ENCODE results near the gene BRF1. TPM values are rescaled to one million over a fixed set of nuclear protein-coding genes. Genes with fewer than 3 reads are reported as not detected.
A peak's percentile ranks its signal among the peaks of the same experiment; 100 is the strongest.
"Not testable (repeated sequence)": the region's sequence is repeated elsewhere in the genome, so short reads cannot be mapped to it uniquely, and the experiment has no call there.

The BRF1 gene
- total RNA-seq, 6 experiments from 2014 or later = 13.1 to 17.8 (median 16.2) TPM

DNA sequence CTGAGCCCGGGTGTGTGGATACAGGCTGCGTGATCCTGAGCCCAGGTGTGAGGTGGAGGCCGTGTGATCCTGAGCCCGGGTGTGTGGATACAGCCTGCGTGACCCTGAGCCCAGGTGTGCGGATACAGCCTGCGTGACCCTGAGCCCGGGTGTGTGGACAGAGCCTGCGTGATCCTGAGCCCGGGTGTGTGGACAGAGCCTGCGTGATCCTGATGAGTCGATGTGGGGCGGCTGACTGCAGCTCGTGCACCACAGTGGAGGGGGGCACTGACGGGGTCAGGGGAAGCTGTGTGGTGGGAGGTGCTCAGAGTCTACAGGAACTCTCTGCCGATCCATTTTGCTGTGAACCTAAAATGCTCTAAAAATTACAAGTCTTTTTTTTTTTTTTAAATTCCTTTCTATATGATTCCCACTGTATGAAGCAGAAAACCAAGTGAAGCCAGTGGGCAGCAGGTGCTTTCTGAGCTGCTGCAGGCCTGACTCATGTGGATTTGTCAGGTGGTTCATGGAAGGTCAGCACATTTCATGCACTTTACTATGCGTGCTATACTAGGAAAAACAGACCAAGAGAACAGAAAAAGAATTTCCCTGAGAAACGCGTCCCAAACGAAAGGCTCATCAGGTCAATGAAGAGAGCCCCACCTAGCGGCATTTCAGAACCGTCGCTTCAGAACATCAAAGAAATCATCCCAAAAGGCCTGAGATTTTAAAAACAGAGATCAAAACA lies 19.3 kb downstream of the BRF1 start:
- Histone ChIP-seq H3K9me3 (no peaks in the 10 kb centered on the region), H3K4me1 (peaks cover 0 to 27% (median 8%) of the 10 kb centered on the region in 4 donors), H3K36me3 (no peaks in the 10 kb centered on the region), H3K27ac (no peak overlapping the region), H3K27me3 (no peaks in the 10 kb centered on the region), H3K4me3 (no peak overlapping the region)
- no peak for TF ChIP-seq POLR2A (IDR thresholded peaks at IDR 0.05)
- TF ChIP-seq, protein P1, sequence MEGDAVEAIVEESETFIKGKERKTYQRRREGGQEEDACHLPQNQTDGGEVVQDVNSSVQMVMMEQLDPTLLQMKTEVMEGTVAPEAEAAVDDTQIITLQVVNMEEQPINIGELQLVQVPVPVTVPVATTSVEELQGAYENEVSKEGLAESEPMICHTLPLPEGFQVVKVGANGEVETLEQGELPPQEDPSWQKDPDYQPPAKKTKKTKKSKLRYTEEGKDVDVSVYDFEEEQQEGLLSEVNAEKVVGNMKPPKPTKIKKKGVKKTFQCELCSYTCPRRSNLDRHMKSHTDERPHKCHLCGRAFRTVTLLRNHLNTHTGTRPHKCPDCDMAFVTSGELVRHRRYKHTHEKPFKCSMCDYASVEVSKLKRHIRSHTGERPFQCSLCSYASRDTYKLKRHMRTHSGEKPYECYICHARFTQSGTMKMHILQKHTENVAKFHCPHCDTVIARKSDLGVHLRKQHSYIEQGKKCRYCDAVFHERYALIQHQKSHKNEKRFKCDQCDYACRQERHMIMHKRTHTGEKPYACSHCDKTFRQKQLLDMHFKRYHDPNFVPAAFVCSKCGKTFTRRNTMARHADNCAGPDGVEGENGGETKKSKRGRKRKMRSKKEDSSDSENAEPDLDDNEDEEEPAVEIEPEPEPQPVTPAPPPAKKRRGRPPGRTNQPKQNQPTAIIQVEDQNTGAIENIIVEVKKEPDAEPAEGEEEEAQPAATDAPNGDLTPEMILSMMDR (IDR thresholded peaks at IDR 0.05) = peak; percentile 42 to 63 (median 59)
- ATAC-seq (peak; percentile 10 to 45 (median 34)), DNase-seq (no peak)
- intact Hi-C loops (cut with DNase I) = loop anchor here (10.0 kb wide), 3 partner anchors 73 to 187 kb away; no protein-coding TSS in a partner anchor
- WGBS (ENCODE audit: insufficient coverage, low coverage, low lambda C conversion rate, missing lambda C conversion rate) = 43% methylated on average over 9 of the region's 23 CpGs

DNA sequence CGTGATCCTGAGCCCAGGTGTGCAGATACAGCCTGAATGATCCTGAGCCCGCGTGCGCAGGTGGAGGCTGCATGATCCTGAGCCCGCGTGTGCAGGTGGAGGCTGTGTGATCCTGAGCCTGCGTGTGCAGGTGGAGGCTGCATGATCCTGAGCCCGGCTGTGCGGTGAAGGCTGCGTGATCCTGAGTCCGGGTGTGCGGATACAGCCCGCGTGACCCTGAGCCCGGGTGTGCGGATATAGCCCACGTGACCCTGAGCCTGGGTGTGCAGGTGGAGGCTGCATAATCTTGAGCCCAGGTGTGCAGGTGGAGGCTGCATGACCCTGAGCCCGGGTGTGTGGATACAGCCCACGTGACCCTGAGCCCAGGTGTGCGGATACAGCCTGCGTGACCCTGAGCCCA lies 20.3 kb downstream of the BRF1 start:
- no peaks in the 10 kb centered on the region for H3K27me3 ChIP-seq
- H3K36me3 ChIP-seq = no peaks in the 10 kb centered on the region
- intact Hi-C loops (cut with DNase I) = loop anchor here (10.0 kb wide), 3 partner anchors 74 to 186 kb away; no protein-coding TSS in a partner anchor
- H3K9me3 ChIP-seq = no peaks in the 10 kb centered on the region
- DNase-seq (no peak), ATAC-seq (no peak)
- TF ChIP-seq, protein P1 (IDR thresholded peaks at IDR 0.05) = no peak
- no peak for TF ChIP-seq POLR2A (IDR thresholded peaks at IDR 0.05)
- 80% methylated on average over 1 of the region's 21 CpGs for WGBS (ENCODE audit: insufficient coverage, low coverage, low lambda C conversion rate, missing lambda C conversion rate)
- no peak overlapping the region for H3K4me3 ChIP-seq
- H3K4me1 ChIP-seq = peaks cover 0 to 17% (median 7%) of the 10 kb centered on the region in 4 donors
- H3K27ac ChIP-seq = no peak overlapping the region

GRCh38 chr14:105279642-105280361 lies 21.0 kb downstream of the BRF1 start:
- intact Hi-C loops (cut with DNase I) = loop anchor here (10.0 kb wide), 3 partner anchors 75 to 185 kb away; no protein-coding TSS in a partner anchor
- no peak overlapping the region for H3K27ac ChIP-seq
- no peak for ATAC-seq
- WGBS (ENCODE audit: insufficient coverage, low coverage, low lambda C conversion rate, missing lambda C conversion rate) = 86% methylated on average over 17 of the region's 18 CpGs
- H3K4me1 ChIP-seq = peaks cover 0 to 13% (median 6%) of the 10 kb centered on the region in 4 donors
- no peaks in the 10 kb centered on the region for H3K27me3 ChIP-seq
- no peak for TF ChIP-seq POLR2A (IDR thresholded peaks at IDR 0.05)
- TF ChIP-seq, protein P1 (IDR thresholded peaks at IDR 0.05) = no peak
- no peak for DNase-seq
- H3K4me3 ChIP-seq = no peak overlapping the region
- no peaks in the 10 kb centered on the region for H3K36me3 ChIP-seq
- H3K9me3 ChIP-seq = no peaks in the 10 kb centered on the region

DNA sequence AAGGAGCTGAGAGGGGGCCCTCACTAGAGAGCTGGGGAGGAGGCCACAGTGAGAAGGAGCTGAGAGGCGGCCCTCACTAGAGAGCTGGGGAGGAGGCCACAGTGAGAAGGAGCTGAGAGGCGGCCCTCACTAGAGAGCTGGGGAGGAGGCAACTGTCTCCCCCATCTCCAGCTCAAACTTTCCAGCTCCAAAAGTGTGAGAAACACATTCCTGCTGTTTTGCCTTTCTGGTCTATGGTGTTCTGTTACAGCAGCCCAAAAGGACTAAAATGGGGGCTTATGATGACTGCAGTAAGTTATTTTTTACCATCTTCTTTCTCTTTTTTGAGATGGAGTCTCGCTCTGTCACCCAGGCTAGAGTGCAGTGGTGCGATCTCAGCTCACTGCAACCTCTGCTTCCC lies 23.4 kb downstream of the BRF1 start:
- H3K36me3 ChIP-seq; H3K4me1 ChIP-seq; DNase-seq; H3K27me3 ChIP-seq; H3K9me3 ChIP-seq; H3K4me3 ChIP-seq; intact Hi-C loops (cut with DNase I); H3K27ac ChIP-seq; ATAC-seq: not testable (repeated sequence)
- 73% methylated on average over 2 of the region's 4 CpGs for WGBS (ENCODE audit: insufficient coverage, low coverage, low lambda C conversion rate, missing lambda C conversion rate)

Data from right lobe of liver (tissue), 6 donors.